GM18526 (cell line): ENCODE results near the gene C10orf88.

Experiments
- POLR2A ChIP-seq: IDR thresholded peaks from 3 replicates; pipeline ENCODE4 v1.6.1; 2011; ENCODE audit not compliant: insufficient read length; ENCODE audit errors: extremely low read depth

Gene C10orf88

GRCh38 chr10:122910310-122910709 is 43.7 kb downstream of the C10orf88 start, which contains the start of gene FAM24A:
Gene FAM24A (plus strand): TSS chr10:122910610. CDS start chr10:122911635, 1,025 bp downstream.
- TF ChIP-seq POLR2A = no peak

GRCh38 chr10:122894261-122894944 is 59.6 kb downstream of the C10orf88 start:
- TF ChIP-seq POLR2A = no peak

- TF ChIP-seq POLR2A = no peak
These were observed 69.9 kb downstream of the C10orf88 start for GRCh38 chr10:122884166-122884565.

GRCh38 chr10:122882766-122883165 is 71.3 kb downstream of the C10orf88 start:
- no peak for TF ChIP-seq POLR2A
